Ramos (cell line): ENCODE measurements around the gene RNASE12.
"Not testable (repeated sequence)": the region's sequence is repeated elsewhere in the genome, so short reads cannot be mapped to it uniquely, and the experiment has no call there.

Experiments used
- in situ Hi-C: fragments of 300-500 bp; cut with MboI; formaldehyde crosslinking; loops from one replicate; pipeline ENCODE4 v1.14.3; 2022; ENCODE audit warnings: low sequenced_read_pairs; ENCODE audit not compliant: unreplicated experiment

The RNASE12 gene

GRCh38 chr14:20583908-20584307 is 7.3 kb downstream of the RNASE12 start:
- in situ Hi-C loops = no loop called here

- in situ Hi-C loops = no loop called here
Measured at GRCh38 chr14:20583142-20583541, 8.0 kb downstream of the RNASE12 start.

GRCh38 chr14:20580242-20580641 is 10.9 kb downstream of the RNASE12 start:
- in situ Hi-C loops = no loop called here

- in situ Hi-C loops = no loop called here
Measured at GRCh38 chr14:20578784-20579502, 12.2 kb downstream of the RNASE12 start.

GRCh38 chr14:20578325-20578724 is 12.9 kb downstream of the RNASE12 start:
- in situ Hi-C loops = no loop called here

- in situ Hi-C loops = not testable (repeated sequence)
Measured at GRCh38 chr14:20572382-20572990, 18.7 kb downstream of the RNASE12 start.

GRCh38 chr14:20570720-20571119 is 20.5 kb downstream of the RNASE12 start:
- in situ Hi-C loops = not testable (repeated sequence)

- in situ Hi-C loops = not testable (repeated sequence)
Measured at GRCh38 chr14:20569865-20570264, 21.3 kb downstream of the RNASE12 start.

- in situ Hi-C loops = no loop called here
Measured at GRCh38 chr14:20569066-20569465, 22.1 kb downstream of the RNASE12 start.

- in situ Hi-C loops = no loop called here
Measured at GRCh38 chr14:20568393-20568792, 22.8 kb downstream of the RNASE12 start.

- in situ Hi-C loops = not testable (repeated sequence)
Measured at GRCh38 chr14:20567199-20567598, 24.0 kb downstream of the RNASE12 start.

GRCh38 chr14:20564501-20564997 is 26.6 kb downstream of the RNASE12 start:
- in situ Hi-C loops = no loop called here

GRCh38 chr14:20563971-20564370 is 27.2 kb downstream of the RNASE12 start:
- in situ Hi-C loops = no loop called here

- in situ Hi-C loops = no loop called here
Measured at GRCh38 chr14:20560961-20561360, 30.2 kb downstream of the RNASE12 start, which contains the start of gene RNASE9. RNASE9 (minus strand) TSS chr14:20561047.

- in situ Hi-C loops = no loop called here
Measured at GRCh38 chr14:20559461-20559904, 31.7 kb downstream of the RNASE12 start.

GRCh38 chr14:20557212-20557542 is 34.0 kb downstream of the RNASE12 start:
- in situ Hi-C loops = no loop called here

GRCh38 chr14:20556500-20557211 is 34.5 kb downstream of the RNASE12 start:
- in situ Hi-C loops = no loop called here

GRCh38 chr14:20555845-20556244 is 35.3 kb downstream of the RNASE12 start:
- in situ Hi-C loops = no loop called here

- in situ Hi-C loops = no loop called here
Measured at GRCh38 chr14:20553024-20553423, 38.2 kb downstream of the RNASE12 start.

GRCh38 chr14:20551606-20552005 is 39.6 kb downstream of the RNASE12 start:
- in situ Hi-C loops = no loop called here

GRCh38 chr14:20550926-20551325 is 40.2 kb downstream of the RNASE12 start:
- in situ Hi-C loops = no loop called here
